Subcutaneous preadipocyte (primary cell): ENCODE results near the gene MREG. TPM values are rescaled to one million over a fixed set of nuclear protein-coding genes. Genes with fewer than 3 reads are reported as not detected.

Experiments
- total RNA-seq: library from RNA; depleted of rRNA; stranded (reverse); fragments of >200 nt; gene quantifications from 2 replicates; pipeline ENCODE4 v1.2.3, GENCODE V29; 2012

The MREG gene, protein sequence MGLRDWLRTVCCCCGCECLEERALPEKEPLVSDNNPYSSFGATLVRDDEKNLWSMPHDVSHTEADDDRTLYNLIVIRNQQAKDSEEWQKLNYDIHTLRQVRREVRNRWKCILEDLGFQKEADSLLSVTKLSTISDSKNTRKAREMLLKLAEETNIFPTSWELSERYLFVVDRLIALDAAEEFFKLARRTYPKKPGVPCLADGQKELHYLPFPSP
- 1.8 and 2.7 TPM in 2 replicates for total RNA-seq

GRCh38 chr2:216013080-216013909 lies at the start of gene MREG:
Gene MREG (minus strand): TSS chr2:216013551. CDS start chr2:216013327, 224 bp downstream.

Other genes with a start within 250 kb of the MREG start
- gene PECR, start 68.3 kb upstream of the MREG start, total RNA-seq, result 10.0 and 16.5 TPM in 2 replicates
- gene TMEM169, start 68.4 kb upstream of the MREG start, total RNA-seq, result 0.37 TPM in 1 of 2 replicates, not detected in the other
- gene XRCC5, start 95.8 kb upstream of the MREG start, total RNA-seq, result 223 and 305 TPM in 2 replicates